H1 (cell line): ENCODE results near the gene SPTAN1. TPM values are rescaled to one million over a fixed set of nuclear protein-coding genes. Genes with fewer than 3 reads are reported as not detected.

Experiments used
- CTCF ChIA-PET: fragments of 300-600 bp; sonication (Branson Sonifier 250); formaldehyde crosslinking; loops from one replicate; lab custom pipeline; 2021; ENCODE audit not compliant: partially characterized antibody; lab: Charles Lee
- POLR2A ChIA-PET: fragments of 300-600 bp; sonication (Branson Sonifier 250); formaldehyde crosslinking; loops from one replicate; lab custom pipeline; 2021; ENCODE audit warnings: inconsistent platforms; ENCODE audit not compliant: partially characterized antibody; lab: Charles Lee
- DNase-seq, 2 experiments: peaks; one replicate each; pipeline versions ENCODE4 v3.0.0 to v3.0.0-alpha.2; 2010 to 2022; ENCODE audit warnings: low spot score in 2 of 2, low read depth in 1 of 2, mixed read lengths in 1 of 2
- FAIRE-seq: peaks from 2 replicates; lab custom pipeline; 2011; peaks lifted over from hg19 to GRCh38; lab: Jason Lieb, UNC
- H2AFZ ChIP-seq: 2 replicates; pipeline ENCODE4 v1.8.1; 2012; ENCODE audit warnings: low read length, inconsistent platforms
- H2AK5ac ChIP-seq: 2 replicates; pipeline ENCODE4 v1.6.1; 2013; ENCODE audit warnings: low read depth, low read length
- H2BK120ac ChIP-seq: replicated peaks from 2 replicates; pipeline ENCODE3; 2013; ENCODE audit warnings: low read depth, low read length, inconsistent platforms
- H2BK12ac ChIP-seq: 2 replicates; pipeline ENCODE4 v1.6.1; 2013; ENCODE audit warnings: low read depth, low read length
- H2BK15ac ChIP-seq: 2 replicates; pipeline ENCODE4 v1.6.1; 2013; ENCODE audit warnings: low read length
- H2BK20ac ChIP-seq: 2 replicates; pipeline ENCODE4 v1.6.1; 2013; ENCODE audit warnings: low read length
- H2BK5ac ChIP-seq: 2 replicates; pipeline ENCODE4 v1.6.1; 2013; ENCODE audit warnings: low read depth, low read length
- H3K14ac ChIP-seq: 2 replicates; pipeline ENCODE4 v1.6.1; 2013; ENCODE audit warnings: inconsistent platforms; ENCODE audit not compliant: insufficient read length
- H3K18ac ChIP-seq: 2 replicates; pipeline ENCODE4 v1.6.1; 2013; ENCODE audit warnings: low read length; ENCODE audit errors: extremely low read depth
- H3K23ac ChIP-seq: 2 replicates; pipeline ENCODE4 v1.6.1; 2013; ENCODE audit warnings: inconsistent platforms; ENCODE audit not compliant: insufficient read length
- H3K23me2 ChIP-seq: 2 replicates; pipeline ENCODE4 v1.6.1; 2013; ENCODE audit warnings: low read depth, low read length
- H3K27ac ChIP-seq: 2 replicates; pipeline ENCODE4 v1.6.1; 2011; ENCODE audit warnings: low read depth, low read length, inconsistent platforms
- H3K27me3 ChIP-seq, 4 experiments: replicated peaks in 1 of 4; 1 replicate in 1 of 4; 2 replicates in 3 of 4; pipeline versions ENCODE4 v1.6.1 to v1.8.1; 2011 to 2013; ENCODE audit warnings: low read length in 3 of 4, mild to moderate bottlenecking in 3 of 4, inconsistent platforms in 2 of 4, mixed read lengths in 2 of 4, moderate library complexity in 1 of 4; ENCODE audit not compliant: control insufficient read depth in 3 of 4, insufficient read depth in 3 of 4; ENCODE audit errors: extremely low read depth in 1 of 4
- H3K36me3 ChIP-seq, 4 experiments: 2 replicates each; pipeline versions ENCODE4 v1.6.1 to v1.8.1; 2011 to 2013; ENCODE audit warnings: mild to moderate bottlenecking in 4 of 4, low read length in 3 of 4, moderate library complexity in 2 of 4, control low read depth in 1 of 4, inconsistent platforms in 1 of 4; ENCODE audit not compliant: insufficient read depth in 4 of 4, control insufficient read depth in 2 of 4
- H3K4ac ChIP-seq: replicated peaks from 2 replicates; pipeline ENCODE3; 2013; ENCODE audit warnings: low read length, low read depth, mixed read lengths, inconsistent platforms; ENCODE audit not compliant: insufficient read length
- H3K4me1 ChIP-seq, 4 experiments: replicated peaks in 1 of 4; 1 replicate in 1 of 4; 2 replicates in 3 of 4; pipeline versions ENCODE4 v1.6.1 to v1.8.1; 2011 to 2013; ENCODE audit warnings: low read length in 3 of 4, inconsistent platforms in 2 of 4, mixed read lengths in 1 of 4; ENCODE audit not compliant: insufficient read depth in 4 of 4, control insufficient read depth in 3 of 4
- H3K4me2 ChIP-seq, 2 experiments: 2 replicates each; pipeline versions ENCODE4 v1.6.1 to v1.8.1; 2011 to 2013; ENCODE audit warnings: low read depth in 2 of 2, low read length in 2 of 2, control low read depth in 1 of 2, inconsistent platforms in 1 of 2, mild to moderate bottlenecking in 1 of 2; ENCODE audit not compliant: insufficient read depth in 1 of 2
- H3K4me3 ChIP-seq, 4 experiments: fragments of 200-600, 300-600 bp in 1 of 4; sonication (generic), shearing (Covaris generic), sonication (Bioruptor Twin) in 1 of 4; 2 replicates each; pipeline versions ENCODE4 v1.5.1 to v1.8.1; 2011 to 2016; ENCODE audit warnings: low read length in 4 of 4, low read depth in 3 of 4, control low read depth in 2 of 4, inconsistent platforms in 2 of 4, mild to moderate bottlenecking in 2 of 4, mixed read lengths in 1 of 4, moderate library complexity in 1 of 4; ENCODE audit not compliant: insufficient read depth in 2 of 4; ENCODE audit errors: extremely low read depth in 1 of 4
- H3K56ac ChIP-seq: replicated peaks from 2 replicates; pipeline ENCODE3; 2013; ENCODE audit warnings: low read depth, mild to moderate bottlenecking, mixed read lengths, low read length, inconsistent platforms; ENCODE audit not compliant: insufficient read length
- H3K79me1 ChIP-seq: 2 replicates; pipeline ENCODE4 v1.6.1; 2013; ENCODE audit warnings: low read depth, low read length, control low read depth
- H3K79me2 ChIP-seq, 2 experiments: 2 replicates each; pipeline versions ENCODE4 v1.6.1 to v1.8.1; 2012 to 2013; ENCODE audit warnings: low read length in 2 of 2, mild to moderate bottlenecking in 2 of 2, inconsistent platforms in 1 of 2; ENCODE audit not compliant: insufficient read depth in 2 of 2, control insufficient read depth in 1 of 2
- H3K9ac ChIP-seq, 4 experiments: replicated peaks in 1 of 4; 1 replicate in 1 of 4; 2 replicates in 3 of 4; pipeline versions ENCODE4 v1.6.1 to v1.8.1; 2011 to 2013; ENCODE audit warnings: low read depth in 3 of 4, low read length in 3 of 4, control low read depth in 2 of 4, mild to moderate bottlenecking in 2 of 4, moderate library complexity in 2 of 4, inconsistent platforms in 1 of 4; ENCODE audit errors: extremely low read depth in 1 of 4
- H3K9me3 ChIP-seq, 2 experiments: 2 replicates each; pipeline versions ENCODE4 v1.6.1 to v1.8.1; 2012 to 2013; ENCODE audit warnings: mild to moderate bottlenecking in 2 of 2, moderate library complexity in 2 of 2, control low read depth in 1 of 2, inconsistent platforms in 1 of 2, low read depth in 1 of 2, low read length in 1 of 2, mixed read lengths in 1 of 2; ENCODE audit not compliant: insufficient read depth in 2 of 2
- H4K20me1 ChIP-seq, 2 experiments: replicated peaks in 1 of 2; 2 replicates each; pipeline versions ENCODE3 to v1.8.1; 2011 to 2013; ENCODE audit warnings: inconsistent platforms in 2 of 2, low read length in 2 of 2, mild to moderate bottlenecking in 1 of 2; ENCODE audit not compliant: insufficient read depth in 2 of 2, control insufficient read depth in 1 of 2
- H4K5ac ChIP-seq: 2 replicates; pipeline ENCODE4 v1.6.1; 2013; ENCODE audit warnings: low read length, low read depth, mixed read lengths, inconsistent platforms; ENCODE audit not compliant: insufficient read length
- H4K8ac ChIP-seq: 2 replicates; pipeline ENCODE4 v1.8.0; 2013; ENCODE audit warnings: mild to moderate bottlenecking, moderate library complexity, low read length, inconsistent platforms; ENCODE audit not compliant: insufficient read depth; ENCODE audit errors: extremely low read depth
- H4K91ac ChIP-seq: replicated peaks from 2 replicates; pipeline ENCODE3; 2013; ENCODE audit warnings: low read length, mixed read lengths, inconsistent platforms; ENCODE audit not compliant: insufficient read length
- CBX8 ChIP-seq: fragments of 300-800, 300-1000 bp; sonication (generic); IDR thresholded peaks from 2 replicates; pipeline ENCODE4 v1.7.1; 2016; ENCODE audit warnings: low read depth, low read length, borderline replicate concordance
- CHD1 ChIP-seq: IDR thresholded peaks from 2 replicates; pipeline ENCODE4 v1.6.1; 2012; ENCODE audit warnings: low read depth, low read length, improper control_type of control experiment
- GABPA ChIP-seq: IDR thresholded peaks from 2 replicates; pipeline ENCODE4 v1.6.1; 2011; ENCODE audit warnings: mild to moderate bottlenecking, low read length, moderate library complexity, borderline replicate concordance; ENCODE audit not compliant: insufficient read depth
- HDAC2 ChIP-seq, 2 experiments: fragments of 300-600 bp in 1 of 2; sonication (generic) in 1 of 2; IDR thresholded peaks; 2 replicates each; pipeline ENCODE4 v1.6.1; 2011 to 2012; ENCODE audit warnings: low read depth in 2 of 2, low read length in 2 of 2, mild to moderate bottlenecking in 2 of 2, moderate library complexity in 2 of 2, borderline replicate concordance in 1 of 2, inconsistent platforms in 1 of 2
- JUND ChIP-seq: IDR thresholded peaks from 2 replicates; pipeline ENCODE4 v1.6.1; 2011; ENCODE audit warnings: mild to moderate bottlenecking, improper control_type of control experiment, low read length
- KDM4A ChIP-seq: IDR thresholded peaks from one replicate; pipeline ENCODE4 v1.7.1; 2012; ENCODE audit warnings: low read depth, mild to moderate bottlenecking, moderate library complexity, low read length, inconsistent platforms; ENCODE audit not compliant: severe bottlenecking
- RBBP5 ChIP-seq: IDR thresholded peaks from 2 replicates; pipeline ENCODE4 v1.7.1; 2012; ENCODE audit warnings: low read depth, mild to moderate bottlenecking, inconsistent platforms, low read length, moderate library complexity, borderline replicate concordance
- SIX5 ChIP-seq: IDR thresholded peaks from 2 replicates; pipeline ENCODE4 v1.6.1; 2011; ENCODE audit warnings: mild to moderate bottlenecking, low read depth, low read length
- TEAD4 ChIP-seq: IDR thresholded peaks from 2 replicates; pipeline ENCODE4 v1.6.1; 2012; ENCODE audit warnings: low read depth, low read length, inconsistent platforms, mixed read lengths
- WGBS, 2 experiments: shearing (Covaris generic) in 1 of 2; methylation state at CpG; one replicate each; pipeline versions ENCODE4 v1.1.6 to v1.1.7; 2013 to 2015; ENCODE audit warnings: low lambda C conversion rate in 2 of 2, mixed read lengths in 2 of 2, inconsistent platforms in 1 of 2, low coverage in 1 of 2, missing lambda C conversion rate in 1 of 2; ENCODE audit not compliant: insufficient replicate concordance in 2 of 2, insufficient coverage in 1 of 2, insufficient read length in 1 of 2; ENCODE audit errors: extremely low coverage in 1 of 2, missing lambda C conversion rate in 1 of 2; 5-methylcytosine and 5-hydroxymethylcytosine counted together
- polyA plus RNA-seq, 7 experiments: library from polyadenylated mRNA; depleted of rRNA in 3 of 7; stranded (reverse) in 5 of 7; unstranded in 2 of 7; fragments of >200 nt in 5 of 7; fragments of 200-250 nt in 2 of 7; gene quantifications; 1 replicate in 5 of 7; 2 replicates in 1 of 7; 4 replicates in 1 of 7; pipeline versions ENCODE4 v1.2.1 to v1.2.3, GENCODE V29; 2011 to 2013; ENCODE audit warnings: missing spikeins in 2 of 7, mixed read lengths in 2 of 7
- total RNA-seq: library from RNA; stranded (reverse); fragmentation: NEBNext Ultra II Directional; extraction: Animal tissue kit (Norgen Biotek cat#: 25700); gene quantifications from 2 replicates; pipeline ENCODE4 v1.2.1, GENCODE V29; 2021
- TF ChIP-seq, protein P1 (sequence below): IDR thresholded peaks from 2 replicates; pipeline ENCODE4 v1.6.1; 2011; ENCODE audit warnings: low read depth, mild to moderate bottlenecking, low read length; ENCODE audit not compliant: insufficient read depth

Gene SPTAN1
- total and polyA plus RNA-seq, 2 of the 8 experiments (the other 6 are each of a cell fraction or from before 2014, with no cell fraction given): 182 to 216 TPM

DNA sequence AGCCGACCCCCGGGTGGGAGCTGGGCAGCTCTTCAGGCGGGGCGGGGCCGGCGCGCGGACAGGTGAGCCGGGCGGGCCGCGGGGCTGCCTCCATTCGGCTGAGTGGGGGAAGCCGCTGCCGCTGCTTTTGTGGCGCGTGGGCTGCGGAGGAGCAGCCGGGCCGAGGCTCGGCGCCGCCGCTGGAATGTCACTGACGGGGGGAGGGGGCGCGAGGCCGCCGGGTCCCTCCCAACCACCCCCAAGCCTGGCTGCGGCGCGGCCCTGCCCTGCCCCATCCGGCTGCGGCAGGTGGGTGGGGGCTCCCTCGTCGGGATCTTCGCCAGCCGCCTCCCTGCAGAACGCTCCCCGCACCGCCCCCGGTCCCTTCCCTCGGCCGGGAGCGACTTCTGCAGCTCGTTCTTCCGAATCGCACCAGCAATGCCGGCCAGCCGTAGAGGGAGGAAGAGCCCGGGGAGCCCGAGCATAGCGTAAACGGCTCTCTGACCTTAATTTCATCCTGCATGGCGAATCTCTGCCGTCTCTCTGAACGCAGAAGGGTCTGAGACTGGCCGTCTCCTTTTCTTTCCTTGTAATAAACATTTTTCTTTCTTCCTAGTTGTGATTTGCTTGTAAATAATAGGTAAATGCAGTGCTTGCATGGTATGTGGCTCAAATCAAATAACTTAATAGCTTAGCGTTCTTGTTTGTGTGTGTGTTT lies 505 bp downstream of the SPTAN1 start:
- H3K9me3 ChIP-seq: no peaks in the 10 kb centered on the region
- H2BK120ac ChIP-seq: no peak overlapping the region
- H2BK12ac ChIP-seq: no peak overlapping the region
- WGBS, 2 experiments: 3% methylated on average over 29 of the region's 59 CpGs; no CpG with 5 or more reads in 1 of the 2 experiments
- H2BK5ac ChIP-seq: peak overlapping the region; percentile 66; the same call in 1 of the 2 replicates
- no peak overlapping the region for H3K14ac ChIP-seq
- FAIRE-seq (no peak), DNase-seq (peak in 1 of 2 experiments; percentile 68)
- peak overlapping the region; percentile 61; the same call in 1 of the 2 replicates for H3K27ac ChIP-seq
- H3K23me2 ChIP-seq: peaks cover 5% of the 10 kb centered on the region
- peaks cover 2 to 8% of the 10 kb centered on the region in 2 experiments for H4K20me1 ChIP-seq
- no peak overlapping the region for H3K4ac ChIP-seq
- peaks cover 0 to 43% of the 10 kb centered on the region in 2 experiments; a peak in 3 of 4 replicates for H3K79me2 ChIP-seq
- H3K56ac ChIP-seq: no peak overlapping the region
- H3K4me1 ChIP-seq: peaks cover 10 to 17% (median 15%) of the 10 kb centered on the region in 4 experiments
- H4K5ac ChIP-seq: peak overlapping the region; percentile 36
- H4K8ac ChIP-seq: no peak overlapping the region
- H3K36me3 ChIP-seq: no peaks in the 10 kb centered on the region
- H3K18ac ChIP-seq: no peak overlapping the region
- peaks cover 0 to 3% (median 0%) of the 10 kb centered on the region in 4 experiments; a peak in 3 of 7 replicates for H3K27me3 ChIP-seq
- no peak overlapping the region for H2BK20ac ChIP-seq
- H3K9ac ChIP-seq: peak overlapping the region; percentile 58 to 90 (median 72)
- H2BK15ac ChIP-seq: no peak overlapping the region
- H3K4me2 ChIP-seq: peak overlapping the region; percentile 79 to 82
- no peak overlapping the region for H2AK5ac ChIP-seq
- ChIA-PET CTCF (interaction anchor here (0.6 to 1.4 kb wide), 4 partner anchors 14 to 141 kb away, joined by 3 read pairs; no protein-coding TSS in a partner anchor), POLR2A (interaction anchor here (0.6 to 7.2 kb wide), 41 partner anchors 11 to 395 kb away, joined by 3 to 59 read pairs (median 4); partner anchors contain the start of genes COQ4, GLE1, GOLGA2 and ODF2)
- H2AFZ ChIP-seq: no peak overlapping the region
- no peaks in the 10 kb centered on the region for H3K79me1 ChIP-seq
- no peak overlapping the region for H3K23ac ChIP-seq
- H4K91ac ChIP-seq: no peak overlapping the region
- H3K4me3 ChIP-seq: peak overlapping the region; percentile 83 to 96 (median 89)
- TF ChIP-seq CHD1 (no peak), SIX5 (no peak), CBX8 (no peak), TEAD4 (peak; percentile 86), KDM4A (peak; percentile 28), RBBP5 (peak; percentile 27; the same call in 1 of the 2 replicates), GABPA (0 out of 2 replicates have a peak, but pooled peaks have one; percentile 11), HDAC2 (IDR thresholded peaks at IDR 0.05; ENCODE audit: borderline replicate concordance in 1 of 2, low read depth in 2 of 2, low read length in 2 of 2) (0 out of 4 replicates have a peak, but pooled peaks have one; percentile 1 to 19), JUND (no peak)
- TF ChIP-seq, protein P1, sequence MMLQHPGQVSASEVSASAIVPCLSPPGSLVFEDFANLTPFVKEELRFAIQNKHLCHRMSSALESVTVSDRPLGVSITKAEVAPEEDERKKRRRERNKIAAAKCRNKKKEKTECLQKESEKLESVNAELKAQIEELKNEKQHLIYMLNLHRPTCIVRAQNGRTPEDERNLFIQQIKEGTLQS: no peak
